GM19043 (cell line): ENCODE measurements around the gene LIN28A.
"Not testable (repeated sequence)": the region's sequence is repeated elsewhere in the genome, so short reads cannot be mapped to it uniquely, and the experiment has no call there.

ENCODE experiments used
- ATAC-seq: cut with Tn5 transposase; IDR thresholded peaks from one replicate; pipeline ENCODE4 v1.9.1; 2021; ENCODE audit warnings: low read depth; ENCODE audit not compliant: unreplicated experiment

The LIN28A gene

DNA sequence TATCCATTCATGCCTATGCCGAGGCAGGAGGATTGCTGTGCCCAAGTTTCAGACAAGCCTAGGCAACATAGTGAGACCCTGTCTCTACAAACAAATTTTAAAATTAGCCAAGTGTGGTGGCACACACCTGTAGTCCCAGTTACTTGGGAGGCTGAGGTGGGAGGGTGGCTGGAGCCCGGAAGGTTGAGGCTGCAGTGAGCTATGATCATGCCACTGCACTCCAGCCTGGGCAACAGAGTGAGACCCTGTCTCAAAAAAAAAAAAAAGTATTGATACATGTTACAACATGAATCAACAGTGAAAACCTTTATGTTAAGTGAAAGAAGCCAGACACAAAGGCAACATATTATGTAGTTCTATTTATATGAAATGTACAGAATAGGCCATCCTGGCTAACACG is 25.6 kb upstream of the LIN28A start:
- not testable (repeated sequence) for ATAC-seq

- no peak for ATAC-seq
Measured at GRCh38 chr1:26387447-26387846, 23.2 kb upstream of the LIN28A start.

DNA sequence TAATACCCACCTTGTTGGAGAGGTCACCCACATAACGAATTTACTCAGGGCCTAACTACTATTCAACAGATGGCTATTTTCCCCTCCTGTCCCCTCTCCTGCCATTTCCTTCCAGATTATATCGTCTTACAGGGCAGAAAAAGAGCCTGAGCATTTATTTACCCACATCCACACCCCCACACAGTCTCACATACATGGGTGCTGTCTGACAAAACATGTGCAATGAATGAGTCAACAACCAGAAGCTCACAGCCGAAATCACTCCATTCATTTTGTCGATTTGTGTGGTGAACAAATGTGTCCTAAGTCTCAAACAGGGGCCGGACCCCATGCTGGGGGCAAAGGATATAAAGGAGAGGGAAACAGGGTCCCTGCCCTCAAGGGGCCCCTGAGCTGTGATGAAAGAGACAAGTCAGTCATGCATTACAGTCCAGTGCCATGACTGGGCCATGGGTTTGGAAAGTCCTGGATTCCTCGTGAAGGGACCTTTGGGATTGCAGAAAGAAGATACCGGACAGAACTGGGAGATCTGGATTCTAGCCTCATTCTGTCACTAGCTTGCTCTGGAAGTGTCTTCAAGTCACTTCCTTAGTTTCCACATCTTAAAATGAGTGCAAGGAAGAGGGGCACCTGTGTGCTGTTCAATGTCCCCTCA is 21.7 kb upstream of the LIN28A start:
- no peak for ATAC-seq

DNA sequence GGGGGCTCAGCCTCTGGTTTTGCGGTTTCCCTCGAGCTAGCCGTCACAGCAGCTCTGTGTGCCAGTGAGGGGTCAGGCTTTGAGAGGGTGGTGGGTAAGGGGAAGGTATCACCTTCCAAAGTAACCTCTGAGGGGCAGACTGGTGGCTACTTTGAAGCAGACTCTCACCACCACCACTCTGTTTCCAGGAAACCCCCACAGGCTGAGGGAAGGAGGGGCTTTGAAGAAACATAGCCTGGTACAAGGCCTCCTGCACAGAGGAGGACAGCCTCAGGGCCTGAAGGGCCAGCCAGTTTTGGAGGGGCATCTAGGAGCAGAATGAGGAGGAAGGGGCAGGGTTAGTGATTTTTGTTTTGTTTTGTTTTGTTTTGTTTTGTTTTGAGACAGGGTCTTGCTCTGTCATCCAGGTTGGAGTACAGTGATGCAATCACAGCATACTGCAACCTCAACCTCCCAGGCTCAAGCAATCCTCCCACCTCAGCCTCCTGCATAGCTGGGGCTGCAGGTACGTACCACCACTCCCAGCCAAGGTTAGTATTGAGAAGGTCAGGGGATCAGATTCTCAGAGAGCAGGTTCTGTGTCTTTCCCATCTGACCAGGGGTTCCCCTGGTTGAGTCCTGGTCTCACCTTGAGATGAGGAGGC is 20.9 kb upstream of the LIN28A start:
- no peak for ATAC-seq

DNA sequence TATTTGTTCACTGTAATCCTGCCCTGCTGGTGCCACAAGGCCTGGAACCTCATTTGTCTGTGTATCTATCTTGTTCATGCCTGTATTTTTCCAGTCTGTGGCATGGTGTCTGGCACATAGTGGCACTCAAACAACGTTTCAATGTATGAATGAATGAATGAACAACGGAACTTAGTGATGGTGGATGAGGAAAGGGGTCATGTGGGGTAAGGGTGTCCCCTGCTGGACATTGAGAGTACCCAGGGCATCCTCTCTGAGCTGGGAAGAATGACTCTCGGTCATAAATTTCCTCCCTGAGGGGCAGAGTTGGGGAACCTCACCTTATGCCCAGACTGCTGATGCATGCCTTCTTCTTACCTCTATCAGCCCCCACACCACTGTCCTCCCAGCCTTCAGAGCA is 19.2 kb upstream of the LIN28A start:
- ATAC-seq = no peak

GRCh38 chr1:26395754-26396153 is 14.9 kb upstream of the LIN28A start:
- no peak for ATAC-seq

GRCh38 chr1:26399034-26399433 is 11.6 kb upstream of the LIN28A start:
- ATAC-seq = no peak

GRCh38 chr1:26401891-26402290 is 8.7 kb upstream of the LIN28A start:
- no peak for ATAC-seq

DNA sequence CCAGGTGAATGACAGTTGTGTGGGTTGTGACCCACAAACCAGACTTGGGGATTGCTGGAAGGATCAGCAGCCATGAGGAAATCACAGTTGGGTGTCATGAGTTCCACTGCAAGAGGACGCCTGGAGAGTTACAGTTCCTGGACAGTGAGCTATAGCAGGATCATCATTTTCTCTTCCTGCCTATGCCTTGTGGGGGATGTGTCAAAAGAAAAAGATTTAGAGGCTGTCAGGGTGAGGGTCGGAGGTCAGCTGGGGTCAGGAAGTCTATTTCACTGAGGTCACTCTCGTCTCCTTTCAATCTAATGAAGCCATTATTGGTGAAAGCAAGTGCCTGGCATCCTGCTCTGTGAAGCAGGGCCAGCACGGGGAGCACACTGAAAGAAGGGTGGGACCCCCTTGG is 7.0 kb upstream of the LIN28A start:
- no peak for ATAC-seq

GRCh38 chr1:26404641-26405040 is 6.0 kb upstream of the LIN28A start:
- no peak for ATAC-seq

DNA sequence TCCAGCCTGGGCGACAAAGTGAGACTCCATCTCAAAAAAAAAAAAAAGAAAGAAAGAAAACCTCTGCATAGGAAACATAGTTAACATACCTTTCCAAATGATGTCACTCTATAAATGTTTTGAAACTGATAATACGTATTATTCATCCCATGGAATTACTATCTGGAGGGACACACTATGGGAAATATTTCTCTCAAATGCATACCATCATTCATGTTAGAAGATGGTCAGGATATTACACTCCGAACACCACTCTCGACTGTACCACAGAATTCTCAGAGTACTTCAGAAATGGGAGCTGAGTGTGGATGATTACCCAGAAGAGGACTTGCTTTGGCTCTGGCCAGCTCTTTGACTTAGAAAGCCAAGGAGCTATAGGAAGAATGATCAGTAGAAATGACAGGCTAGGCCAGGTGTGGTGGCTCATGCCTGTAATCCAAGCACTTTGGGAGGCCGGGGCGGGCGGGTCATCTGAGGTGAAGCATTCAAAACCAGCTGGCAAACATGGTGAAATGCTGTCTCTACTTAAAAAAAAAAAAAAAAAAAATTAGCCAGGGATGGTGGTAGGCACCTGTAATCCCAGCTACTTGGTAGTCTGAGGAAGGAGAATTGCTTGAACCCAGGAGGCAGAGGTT is 5.2 kb upstream of the LIN28A start:
- no peak for ATAC-seq

- no peak for ATAC-seq
Measured at GRCh38 chr1:26408604-26409003, 2.0 kb upstream of the LIN28A start.

DNA sequence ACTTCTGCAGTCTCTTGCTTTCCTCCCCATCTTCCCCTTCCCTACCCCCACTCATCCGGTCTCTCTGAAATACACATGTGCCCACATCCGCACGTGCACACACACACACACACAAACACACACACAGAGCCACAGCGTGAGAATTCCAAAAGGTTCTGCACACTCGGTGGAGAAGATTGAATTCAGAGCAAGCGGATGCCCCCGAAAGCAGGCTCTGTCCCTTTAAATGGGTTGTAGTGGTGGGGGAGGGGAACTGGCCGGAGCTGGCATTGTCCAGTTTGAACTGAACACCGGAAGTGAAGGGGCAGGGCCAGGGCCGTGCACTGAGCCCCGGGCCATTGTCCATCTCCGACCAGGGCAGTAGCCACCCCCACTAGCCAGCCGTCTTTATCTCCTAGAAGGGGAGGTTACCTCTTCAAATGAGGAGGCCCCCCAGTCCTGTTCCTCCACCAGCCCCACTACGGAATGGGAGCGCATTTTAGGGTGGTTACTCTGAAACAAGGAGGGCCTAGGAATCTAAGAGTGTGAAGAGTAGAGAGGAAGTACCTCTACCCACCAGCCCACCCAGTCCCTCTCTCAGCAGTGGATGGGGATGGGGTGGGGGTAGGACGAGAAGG is 1.3 kb upstream of the LIN28A start:
- no peak for ATAC-seq

DNA sequence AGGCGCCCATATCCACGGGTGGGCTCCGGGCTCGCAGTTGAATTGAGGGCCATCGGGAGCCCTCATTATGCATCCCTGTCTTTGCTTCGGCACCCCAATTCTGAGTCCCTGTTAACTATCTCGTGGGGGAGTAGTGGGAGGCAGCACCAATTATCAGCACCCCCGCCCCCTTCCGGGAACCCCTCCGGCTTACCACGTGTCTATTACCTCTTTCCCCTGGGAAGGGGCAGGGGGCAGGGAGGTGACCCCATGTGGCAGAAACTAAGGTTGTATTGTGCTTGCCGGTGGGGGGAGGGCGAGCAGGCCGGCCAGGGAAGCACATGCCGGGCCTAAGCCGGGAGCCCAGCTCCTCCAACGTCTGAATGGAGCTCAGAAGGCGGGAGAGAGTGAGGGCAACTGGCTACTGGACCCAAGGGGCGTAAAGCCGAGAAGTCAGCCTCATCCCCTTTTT is 1.0 kb downstream of the LIN28A start:
- ATAC-seq = no peak

DNA sequence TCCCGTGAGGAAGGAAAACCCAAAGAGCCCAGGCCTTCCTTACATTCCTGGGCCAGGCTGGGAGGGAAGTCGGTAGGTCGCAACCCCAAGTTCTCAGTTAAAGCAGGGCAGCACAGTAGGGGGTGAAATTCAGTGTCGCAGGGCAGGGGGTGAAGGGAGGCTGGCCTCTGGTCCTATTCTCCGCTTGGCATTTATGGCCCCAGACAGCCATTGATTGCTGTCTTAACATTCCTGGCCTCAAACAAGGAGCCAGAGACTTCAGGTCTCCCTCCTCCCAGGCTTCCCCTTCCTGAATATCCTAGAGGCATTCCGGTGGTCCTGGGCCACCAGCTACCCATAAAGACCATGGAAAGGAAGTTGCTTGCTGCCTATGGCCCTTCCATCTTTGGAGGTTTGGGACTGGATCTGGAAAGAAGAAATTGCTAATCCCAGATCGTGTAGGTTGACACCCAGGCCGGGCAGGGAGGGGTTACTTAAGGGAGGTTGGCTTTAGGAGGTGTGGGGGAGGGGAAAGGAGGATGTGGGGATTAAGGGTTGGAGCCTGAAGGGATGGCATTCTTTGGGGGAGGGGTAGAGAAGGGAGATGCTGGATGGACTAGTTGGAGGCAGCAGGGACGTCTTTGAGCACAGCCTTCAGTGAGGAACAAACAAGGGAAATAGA is 1.7 kb downstream of the LIN28A start:
- ATAC-seq = no peak

DNA sequence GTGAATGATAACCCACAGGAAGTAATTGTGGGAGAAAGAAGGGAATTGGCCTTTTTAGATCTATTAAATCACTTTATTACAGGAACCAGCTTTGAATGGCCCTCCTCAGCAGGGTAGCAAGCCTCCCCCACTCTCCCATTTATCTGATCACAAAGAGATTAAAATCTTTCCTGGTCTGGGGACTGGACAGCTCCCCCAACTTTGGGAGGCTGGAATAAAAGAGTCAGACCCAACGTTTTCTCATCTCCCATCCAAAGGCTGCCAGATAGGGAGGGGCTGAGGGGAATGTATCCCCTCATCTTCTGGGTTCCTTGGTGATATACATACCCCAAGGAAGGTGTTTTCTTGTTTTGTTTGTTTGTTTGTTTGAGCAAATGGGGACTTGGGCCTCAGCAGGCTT is 2.4 kb downstream of the LIN28A start:
- ATAC-seq = no peak

- no peak for ATAC-seq
Measured at GRCh38 chr1:26417111-26417759, 6.6 kb downstream of the LIN28A start.

- ATAC-seq = no peak
Measured at GRCh38 chr1:26418865-26419349, 8.3 kb downstream of the LIN28A start.

DNA sequence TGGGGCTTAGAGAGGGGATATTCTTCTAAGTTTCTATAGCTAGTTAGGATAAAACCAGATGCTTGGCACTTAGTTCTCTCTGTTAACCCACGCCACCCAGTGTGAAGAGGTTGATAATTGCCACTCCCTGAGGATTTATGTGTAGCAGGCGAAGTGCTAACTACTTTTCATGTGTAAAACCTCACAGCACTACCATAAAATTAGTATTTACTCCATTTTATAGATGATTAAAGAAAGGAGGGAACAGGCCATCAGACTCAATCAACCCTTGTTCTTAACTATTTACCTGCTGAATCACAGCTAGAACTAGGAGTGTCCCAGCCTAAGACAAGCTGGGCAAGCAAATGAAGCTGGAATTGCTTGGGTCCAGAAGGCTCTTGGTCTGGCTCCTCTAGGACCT is 8.9 kb downstream of the LIN28A start:
- no peak for ATAC-seq

DNA sequence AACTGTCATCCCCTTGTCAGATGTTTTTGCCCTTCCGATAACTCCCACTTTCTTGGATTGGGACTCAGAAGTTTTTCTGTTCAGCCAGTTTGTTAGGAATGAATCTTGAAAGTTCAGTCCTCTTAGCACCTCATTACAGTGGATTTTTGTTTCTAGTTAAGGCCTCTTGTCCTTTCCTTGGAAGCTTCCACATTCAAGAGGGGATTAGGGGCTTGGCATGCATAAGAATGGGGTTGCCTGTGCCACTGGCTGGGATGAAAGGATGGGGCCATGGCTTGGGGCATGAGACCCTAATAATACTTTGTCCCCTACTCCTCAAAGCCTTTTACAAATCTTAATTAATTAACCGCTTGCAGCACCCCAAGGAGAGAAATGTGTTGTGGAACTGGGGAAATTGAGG is 19.1 kb downstream of the LIN28A start:
- no peak for ATAC-seq
